ENCODE data around the gene RXRA.

DNA sequence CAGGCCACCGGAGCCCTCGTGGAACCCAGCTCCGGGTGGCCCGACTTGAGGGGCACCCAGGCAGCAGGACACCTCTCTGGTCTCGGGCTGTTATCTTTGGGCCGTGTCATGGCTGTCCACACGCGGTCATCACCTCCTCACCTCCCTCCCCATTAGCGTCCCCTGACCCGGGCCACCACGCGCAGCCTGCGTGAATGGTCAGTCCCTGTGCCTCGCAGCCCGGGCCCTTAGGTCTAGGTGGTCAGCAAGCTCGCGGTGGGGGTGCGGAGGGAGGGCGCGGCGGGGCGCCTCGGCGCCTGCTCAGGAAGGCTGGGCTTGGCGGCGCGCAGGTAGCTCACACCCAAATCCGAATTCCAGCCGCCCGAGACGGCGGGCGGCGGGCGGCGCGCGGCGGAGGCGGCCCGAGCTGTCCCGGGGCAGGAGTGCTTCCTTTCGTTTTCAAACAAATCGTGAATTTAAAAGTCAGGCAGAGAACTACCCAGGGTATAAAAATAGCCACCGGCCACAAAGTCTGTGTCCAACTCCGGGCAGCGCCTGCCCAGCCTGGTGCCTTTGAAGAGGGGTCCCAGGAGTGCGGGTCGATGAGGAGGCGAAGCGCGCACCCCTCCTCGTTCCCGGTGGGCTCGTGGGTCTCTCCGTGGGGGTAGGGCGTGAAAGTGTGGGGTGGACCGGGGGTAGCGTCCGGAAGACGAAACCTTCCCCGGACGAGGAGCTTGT lies 1.0 kb upstream of the RXRA start:
- TF ChIP-seq, protein P1, sequence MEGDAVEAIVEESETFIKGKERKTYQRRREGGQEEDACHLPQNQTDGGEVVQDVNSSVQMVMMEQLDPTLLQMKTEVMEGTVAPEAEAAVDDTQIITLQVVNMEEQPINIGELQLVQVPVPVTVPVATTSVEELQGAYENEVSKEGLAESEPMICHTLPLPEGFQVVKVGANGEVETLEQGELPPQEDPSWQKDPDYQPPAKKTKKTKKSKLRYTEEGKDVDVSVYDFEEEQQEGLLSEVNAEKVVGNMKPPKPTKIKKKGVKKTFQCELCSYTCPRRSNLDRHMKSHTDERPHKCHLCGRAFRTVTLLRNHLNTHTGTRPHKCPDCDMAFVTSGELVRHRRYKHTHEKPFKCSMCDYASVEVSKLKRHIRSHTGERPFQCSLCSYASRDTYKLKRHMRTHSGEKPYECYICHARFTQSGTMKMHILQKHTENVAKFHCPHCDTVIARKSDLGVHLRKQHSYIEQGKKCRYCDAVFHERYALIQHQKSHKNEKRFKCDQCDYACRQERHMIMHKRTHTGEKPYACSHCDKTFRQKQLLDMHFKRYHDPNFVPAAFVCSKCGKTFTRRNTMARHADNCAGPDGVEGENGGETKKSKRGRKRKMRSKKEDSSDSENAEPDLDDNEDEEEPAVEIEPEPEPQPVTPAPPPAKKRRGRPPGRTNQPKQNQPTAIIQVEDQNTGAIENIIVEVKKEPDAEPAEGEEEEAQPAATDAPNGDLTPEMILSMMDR (IDR thresholded peaks at IDR 0.05), result no peak
- no peak for TF ChIP-seq POLR2A (IDR thresholded peaks at IDR 0.05)
- TF ChIP-seq EP300 (IDR thresholded peaks at IDR 0.05), result no peak
